Right kidney (tissue), 1 donor: ENCODE data around the gene TIAM1.

Experiments
- DNase-seq: peaks from one replicate; pipeline ENCODE4 v3.0.0-alpha.2; 2016

TIAM1 gene

DNA sequence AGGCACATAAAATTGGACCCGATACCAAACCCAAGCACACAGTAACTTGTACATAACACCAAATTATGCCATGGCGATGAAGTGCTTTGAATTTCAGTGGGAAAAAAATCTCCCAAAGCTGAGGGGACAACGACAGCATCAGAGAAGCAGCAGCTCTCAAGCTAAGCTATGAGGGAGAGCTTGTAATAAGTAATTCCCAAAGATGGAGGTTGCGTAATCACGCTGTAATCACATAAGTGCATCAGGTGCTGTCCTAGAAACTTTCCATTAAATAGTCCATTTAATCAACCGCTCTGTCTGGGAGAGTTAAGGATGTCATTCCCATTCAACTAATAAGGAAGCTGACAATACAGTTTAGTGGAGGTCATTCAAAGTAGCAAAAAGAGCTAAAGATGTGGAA, 268.2 kb downstream of the TIAM1 start:
- DNase-seq, result no peak

DNA sequence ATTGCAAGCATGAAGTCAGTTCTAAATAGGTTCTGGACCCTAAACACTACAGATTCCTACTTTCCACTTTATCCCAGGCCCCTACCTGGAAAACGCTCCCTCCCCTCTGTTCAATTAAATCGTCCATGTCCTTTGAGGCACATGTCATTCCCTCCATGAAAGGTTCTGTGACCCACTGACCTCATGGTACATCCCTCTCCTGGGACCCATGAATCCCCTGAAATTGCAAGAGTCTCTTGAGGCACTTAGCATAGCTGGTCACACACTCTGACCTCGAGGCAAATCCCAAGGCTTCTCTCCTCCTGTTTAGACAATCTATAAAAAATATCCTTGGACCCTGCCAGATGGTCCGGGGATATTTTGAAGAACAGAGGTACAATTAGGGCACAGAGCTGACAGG, 271.5 kb downstream of the TIAM1 start:
- DNase-seq, result no peak
